Kidney capillary endothelial cell (primary cell): ENCODE results near the gene PATJ.
"Not testable (repeated sequence)": the region's sequence is repeated elsewhere in the genome, so short reads cannot be mapped to it uniquely, and the experiment has no call there.

Source experiments
- DNase-seq: peaks from one replicate; pipeline ENCODE4 v3.0.0-alpha.2; 2018; ENCODE audit warnings: low spot score

The PATJ gene

GRCh38 chr1:62103846-62104245, 361.6 kb downstream of the PATJ start:
- DNase-seq, result no peak

GRCh38 chr1:62107923-62108322, 365.6 kb downstream of the PATJ start:
- DNase-seq, result no peak

- no peak for DNase-seq
Measured at GRCh38 chr1:62109124-62109523, 366.8 kb downstream of the PATJ start.

- DNase-seq, result no peak
Measured at GRCh38 chr1:62110198-62110817, 368.0 kb downstream of the PATJ start.

- peak; percentile 6 for DNase-seq
Measured at GRCh38 chr1:62111084-62111483, 368.8 kb downstream of the PATJ start.

GRCh38 chr1:62113507-62113906, 371.2 kb downstream of the PATJ start:
- no peak for DNase-seq

GRCh38 chr1:62117018-62117750, 374.9 kb downstream of the PATJ start:
- no peak for DNase-seq

- DNase-seq, result no peak
Measured at GRCh38 chr1:62126579-62127290, 384.5 kb downstream of the PATJ start.

- DNase-seq, result no peak
Measured at GRCh38 chr1:62128745-62129144, 386.5 kb downstream of the PATJ start.

- peak; percentile 54 for DNase-seq
Measured at GRCh38 chr1:62131093-62131725, 388.9 kb downstream of the PATJ start.

- DNase-seq, result no peak
Measured at GRCh38 chr1:62138029-62138428, 395.7 kb downstream of the PATJ start.

GRCh38 chr1:62139410-62139809, 397.1 kb downstream of the PATJ start:
- DNase-seq, result no peak

GRCh38 chr1:62140666-62141065, 398.4 kb downstream of the PATJ start:
- DNase-seq, result no peak

- DNase-seq, result no peak
Measured at GRCh38 chr1:62142496-62142895, 400.2 kb downstream of the PATJ start.

GRCh38 chr1:62144238-62144831, 402.1 kb downstream of the PATJ start:
- DNase-seq, result peak; percentile 43

- no peak for DNase-seq
Measured at GRCh38 chr1:62159940-62160348, 417.7 kb downstream of the PATJ start.

- no peak for DNase-seq
Measured at GRCh38 chr1:62161711-62162110, 419.4 kb downstream of the PATJ start.

GRCh38 chr1:62170380-62170779, 428.1 kb downstream of the PATJ start:
- DNase-seq, result not testable (repeated sequence)

- DNase-seq, result peak; percentile 49
Measured at GRCh38 chr1:62175568-62176179, 433.4 kb downstream of the PATJ start.

GRCh38 chr1:62176597-62177312, 434.5 kb downstream of the PATJ start:
- DNase-seq, result no peak

- DNase-seq, result no peak
Measured at GRCh38 chr1:62177621-62178020, 435.3 kb downstream of the PATJ start.
